Measurements from ENCODE around the gene LPP.

Gene LPP

GRCh38 chr3:188473591-188474288 lies 319.8 kb downstream of the LPP start:
- ChIA-PET CTCF (interaction anchor here (0.6 to 1.8 kb wide), 2 partner anchors 11 to 27 kb away, joined by 3 to 8 read pairs; no protein-coding TSS in a partner anchor), POLR2A (no interaction called here)
- TF ChIP-seq CTCF (IDR thresholded peaks at IDR 0.05; ENCODE audit: control extremely low read depth, extremely low read depth, low read depth, missing control alignments): no peak
- no peak for DNase-seq (ENCODE audit: extremely low spot score)

- no peak for DNase-seq (ENCODE audit: extremely low spot score)
- TF ChIP-seq CTCF (IDR thresholded peaks at IDR 0.05; ENCODE audit: control extremely low read depth, extremely low read depth, low read depth, missing control alignments): no peak
- CTCF ChIA-PET: interaction anchor here (1.0 kb wide), 1 partner anchor 12 kb away, joined by 3 read pairs; no protein-coding TSS in a partner anchor
- POLR2A ChIA-PET: no interaction called here
Measured at GRCh38 chr3:188476935-188477334, 323.0 kb downstream of the LPP start.

GRCh38 chr3:188480011-188480410 lies 326.1 kb downstream of the LPP start:
- ChIA-PET POLR2A (no interaction called here), CTCF (no interaction called here)
- TF ChIP-seq CTCF (IDR thresholded peaks at IDR 0.05; ENCODE audit: control extremely low read depth, extremely low read depth, low read depth, missing control alignments): no peak
- no peak for DNase-seq (ENCODE audit: extremely low spot score)

GRCh38 chr3:188482929-188483328 lies 329.0 kb downstream of the LPP start:
- POLR2A ChIA-PET: no interaction called here
- no peak for TF ChIP-seq CTCF (IDR thresholded peaks at IDR 0.05; ENCODE audit: control extremely low read depth, extremely low read depth, low read depth, missing control alignments)
- CTCF ChIA-PET: no interaction called here
- no peak for DNase-seq (ENCODE audit: extremely low spot score)

GRCh38 chr3:188486126-188486525 lies 332.2 kb downstream of the LPP start:
- CTCF ChIA-PET: no interaction called here
- POLR2A ChIA-PET: no interaction called here
- TF ChIP-seq CTCF (IDR thresholded peaks at IDR 0.05; ENCODE audit: control extremely low read depth, extremely low read depth, low read depth, missing control alignments): no peak
- DNase-seq (ENCODE audit: extremely low spot score): no peak

- POLR2A ChIA-PET: no interaction called here
- CTCF ChIA-PET: no interaction called here
- TF ChIP-seq CTCF (IDR thresholded peaks at IDR 0.05; ENCODE audit: control extremely low read depth, extremely low read depth, low read depth, missing control alignments): no peak
- no peak for DNase-seq (ENCODE audit: extremely low spot score)
Measured at GRCh38 chr3:188486952-188487351, 333.0 kb downstream of the LPP start.
